Smooth muscle cell (in vitro differentiated cells): ENCODE data around the gene APC2. TPM values are rescaled to one million over a fixed set of nuclear protein-coding genes. Genes with fewer than 3 reads are reported as not detected.

Experiments used
- DNase-seq: peaks from one replicate; lab custom pipeline; 2025; ENCODE audit not compliant: unreplicated experiment; lab: John Stamatoyannopoulos, UW
- H2AFZ ChIP-seq: fragments of 200-600 bp; sonication (generic); 2 replicates; pipeline ENCODE4 v1.6.0; 2016; ENCODE audit warnings: antibody characterized with exemption, low read depth, mild to moderate bottlenecking
- H3F3A ChIP-seq: fragments of 200-600 bp; sonication (generic); 2 replicates; pipeline ENCODE4 v1.6.0; 2017; ENCODE audit warnings: antibody characterized with exemption, low read depth
- H3K27ac ChIP-seq: fragments of 200-600 bp; sonication (generic); 2 replicates; pipeline ENCODE4 v1.5.1; 2016; ENCODE audit warnings: low read depth, mild to moderate bottlenecking
- H3K27me3 ChIP-seq: fragments of 200-600 bp; sonication (generic); 2 replicates; pipeline ENCODE4 v1.6.1; 2016; ENCODE audit warnings: low read depth, mild to moderate bottlenecking
- H3K36me3 ChIP-seq: fragments of 200-600 bp; sonication (generic); 2 replicates; pipeline ENCODE4 v1.5.1; 2016; ENCODE audit warnings: low read depth
- H3K4me1 ChIP-seq: fragments of 200-600 bp; sonication (generic); 2 replicates; pipeline ENCODE4 v1.5.1; 2016; ENCODE audit warnings: low read depth
- H3K4me2 ChIP-seq: fragments of 200-600 bp; sonication (generic); 2 replicates; pipeline ENCODE4 v1.6.0; 2016; ENCODE audit warnings: mild to moderate bottlenecking
- H3K4me3 ChIP-seq: fragments of 200-600 bp; sonication (generic); 2 replicates; pipeline ENCODE4 v1.5.1; 2016; ENCODE audit warnings: mild to moderate bottlenecking
- H3K79me2 ChIP-seq: fragments of 200-600 bp; sonication (generic); 2 replicates; pipeline ENCODE4 v1.6.0; 2016; ENCODE audit warnings: low read depth, mild to moderate bottlenecking
- H3K9ac ChIP-seq: fragments of 200-600 bp; sonication (generic); 2 replicates; pipeline ENCODE4 v1.6.0; 2016; ENCODE audit warnings: low read depth
- H3K9me3 ChIP-seq: fragments of 200-600 bp; sonication (generic); replicated peaks from 2 replicates; pipeline ENCODE4 v1.5.1; 2016; ENCODE audit warnings: low read depth
- H4K20me1 ChIP-seq: fragments of 200-600 bp; sonication (generic); 2 replicates; pipeline ENCODE4 v1.6.0; 2016; ENCODE audit warnings: low read depth
- WGBS: methylation state at CpG from one replicate; pipeline ENCODE4 v1.1.7; 2016; ENCODE audit warnings: low lambda C conversion rate; 5-methylcytosine and 5-hydroxymethylcytosine counted together
- polyA plus RNA-seq: library from polyadenylated mRNA; unstranded; fragments of >200 nt; fragmentation: Nextera tagmentation; extraction: Ambion mirVana; gene quantifications from 2 replicates; pipeline ENCODE4 v1.2.1, GENCODE V29; 2016
- total RNA-seq: library from RNA; depleted of rRNA; stranded (reverse); fragments of >200 nt; gene quantifications from 2 replicates; pipeline ENCODE4 v1.2.3, GENCODE V29; 2014
- TF ChIP-seq, protein P1 (sequence below): fragments of 200-600 bp; sonication (generic); IDR thresholded peaks from 2 replicates; pipeline ENCODE4 v1.5.1; 2017; ENCODE audit warnings: borderline replicate concordance, mild to moderate bottlenecking, antibody characterized with exemption; ENCODE audit not compliant: insufficient read depth, poor library complexity, severe bottlenecking

The APC2 gene
- total and polyA plus RNA-seq, 2 experiments from 2014 or later: 0.18 to 0.30 TPM

DNA sequence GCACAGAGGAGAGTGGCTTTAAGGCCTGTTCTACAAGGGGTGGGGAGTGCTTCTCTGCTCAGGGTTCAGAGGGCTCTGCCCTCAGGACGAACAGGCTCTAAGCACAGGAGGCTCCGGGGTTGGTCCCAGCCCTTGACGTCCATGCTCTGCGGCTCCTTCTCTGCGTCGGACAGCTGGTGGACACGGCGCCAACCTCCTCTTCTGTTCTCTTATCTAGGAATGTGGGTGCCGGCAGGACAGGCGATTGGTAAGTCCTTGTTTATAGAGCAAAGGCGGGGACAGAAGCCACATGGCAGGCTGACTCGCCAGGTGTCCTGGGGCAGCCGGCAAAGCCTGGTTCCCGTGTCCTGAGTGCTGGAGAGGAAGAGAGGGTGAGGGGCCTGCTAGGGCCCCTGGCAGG is 20.2 kb upstream of the APC2 start:
- no peak overlapping the region for H2AFZ ChIP-seq
- H3K4me2 ChIP-seq: no peak overlapping the region
- H3K4me3 ChIP-seq: no peak overlapping the region
- H3K27ac ChIP-seq: no peak overlapping the region
- no peaks in the 10 kb centered on the region for H3K36me3 ChIP-seq
- no peaks in the 10 kb centered on the region for H3K27me3 ChIP-seq
- peaks cover 19% of the 10 kb centered on the region for H3K79me2 ChIP-seq
- H4K20me1 ChIP-seq: peaks cover 66% of the 10 kb centered on the region
- TF ChIP-seq, protein P1, sequence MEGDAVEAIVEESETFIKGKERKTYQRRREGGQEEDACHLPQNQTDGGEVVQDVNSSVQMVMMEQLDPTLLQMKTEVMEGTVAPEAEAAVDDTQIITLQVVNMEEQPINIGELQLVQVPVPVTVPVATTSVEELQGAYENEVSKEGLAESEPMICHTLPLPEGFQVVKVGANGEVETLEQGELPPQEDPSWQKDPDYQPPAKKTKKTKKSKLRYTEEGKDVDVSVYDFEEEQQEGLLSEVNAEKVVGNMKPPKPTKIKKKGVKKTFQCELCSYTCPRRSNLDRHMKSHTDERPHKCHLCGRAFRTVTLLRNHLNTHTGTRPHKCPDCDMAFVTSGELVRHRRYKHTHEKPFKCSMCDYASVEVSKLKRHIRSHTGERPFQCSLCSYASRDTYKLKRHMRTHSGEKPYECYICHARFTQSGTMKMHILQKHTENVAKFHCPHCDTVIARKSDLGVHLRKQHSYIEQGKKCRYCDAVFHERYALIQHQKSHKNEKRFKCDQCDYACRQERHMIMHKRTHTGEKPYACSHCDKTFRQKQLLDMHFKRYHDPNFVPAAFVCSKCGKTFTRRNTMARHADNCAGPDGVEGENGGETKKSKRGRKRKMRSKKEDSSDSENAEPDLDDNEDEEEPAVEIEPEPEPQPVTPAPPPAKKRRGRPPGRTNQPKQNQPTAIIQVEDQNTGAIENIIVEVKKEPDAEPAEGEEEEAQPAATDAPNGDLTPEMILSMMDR: no peak
- no peak for DNase-seq
- no peaks in the 10 kb centered on the region for H3K9me3 ChIP-seq
- 90% methylated on average over 14 of the region's 14 CpGs for WGBS
- no peak overlapping the region for H3K9ac ChIP-seq
- H3K4me1 ChIP-seq: no peaks in the 10 kb centered on the region
- H3F3A ChIP-seq: no peaks in the 10 kb centered on the region

DNA sequence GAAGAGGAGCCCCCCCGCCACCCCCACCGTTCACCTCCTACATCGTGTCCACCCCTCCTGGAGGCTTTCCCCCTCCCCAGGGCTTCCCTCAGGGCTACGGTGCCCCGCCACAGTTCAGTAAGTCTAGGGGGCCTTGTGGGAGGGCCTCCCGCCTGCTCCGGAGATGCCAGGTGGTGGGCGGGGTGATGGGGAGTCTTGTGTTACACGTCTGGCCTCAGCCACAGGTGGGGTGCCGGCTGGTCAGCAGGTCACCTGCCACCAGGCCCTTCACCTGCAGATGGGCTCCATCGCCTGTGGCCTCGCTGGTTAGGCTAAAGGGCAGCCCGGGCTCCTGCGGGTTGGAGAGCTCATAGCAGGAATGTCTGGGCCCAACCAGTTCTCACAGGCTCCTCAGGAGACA is 19.7 kb upstream of the APC2 start:
- no peaks in the 10 kb centered on the region for H3K9me3 ChIP-seq
- H3F3A ChIP-seq: peaks cover 1% of the 10 kb centered on the region
- no peaks in the 10 kb centered on the region for H3K36me3 ChIP-seq
- DNase-seq: no peak
- H4K20me1 ChIP-seq: peaks cover 65% of the 10 kb centered on the region
- no peak overlapping the region for H3K4me2 ChIP-seq
- H3K27me3 ChIP-seq: no peaks in the 10 kb centered on the region
- H3K27ac ChIP-seq: no peak overlapping the region
- TF ChIP-seq, protein P1: no peak
- H3K9ac ChIP-seq: no peak overlapping the region
- H3K79me2 ChIP-seq: peaks cover 15% of the 10 kb centered on the region
- H3K4me1 ChIP-seq: no peaks in the 10 kb centered on the region
- WGBS: 96% methylated on average over 9 of the region's 14 CpGs
- no peak overlapping the region for H2AFZ ChIP-seq
- H3K4me3 ChIP-seq: no peak overlapping the region

DNA sequence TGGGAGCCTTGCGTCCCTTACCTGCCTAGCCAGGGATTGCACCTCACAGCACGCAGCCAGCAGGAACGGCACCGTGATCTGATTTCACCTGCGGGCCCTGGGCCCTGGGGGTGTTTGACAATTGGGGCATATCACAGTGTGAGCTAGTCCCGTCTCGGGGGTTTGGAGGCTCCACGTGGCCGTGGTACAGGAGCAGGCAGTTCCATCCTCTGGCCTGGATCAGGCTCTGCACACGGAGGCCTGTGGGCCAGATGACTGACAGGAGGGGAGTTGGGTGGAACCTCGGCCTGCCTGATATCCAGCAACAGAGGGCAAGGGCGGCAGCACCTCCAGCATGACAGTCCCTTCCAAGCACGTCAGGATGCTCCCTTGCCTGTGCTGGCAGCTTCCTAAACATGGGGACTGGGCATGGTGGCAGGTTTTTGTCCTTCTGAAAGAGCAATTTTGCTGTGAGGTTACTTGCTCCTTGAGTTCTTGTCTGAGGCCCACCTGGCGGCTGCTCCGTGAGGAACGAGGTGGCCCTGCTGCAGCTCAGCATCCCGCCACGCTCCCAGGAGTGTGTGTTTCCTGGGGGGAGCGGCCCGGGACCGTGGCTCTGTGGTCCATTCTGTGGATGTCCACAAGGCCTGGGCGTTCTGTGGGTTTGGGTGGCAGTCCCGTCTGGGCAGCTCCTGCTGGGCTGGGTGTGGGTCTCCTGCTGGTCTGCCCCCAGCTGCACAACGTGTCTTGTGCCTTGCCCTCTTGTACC is 18.0 kb upstream of the APC2 start:
- Histone ChIP-seq H3K4me1 (no peaks in the 10 kb centered on the region), H4K20me1 (peaks cover 53% of the 10 kb centered on the region), H3K9me3 (no peaks in the 10 kb centered on the region), H3K27me3 (no peaks in the 10 kb centered on the region), H2AFZ (no peak overlapping the region), H3K4me3 (no peak overlapping the region), H3K36me3 (no peaks in the 10 kb centered on the region), H3K27ac (no peak overlapping the region), H3K79me2 (peaks cover 8% of the 10 kb centered on the region), H3K4me2 (no peak overlapping the region), H3K9ac (no peak overlapping the region), H3F3A (peaks cover 7% of the 10 kb centered on the region)
- TF ChIP-seq, protein P1: no peak
- 97% methylated on average over 24 of the region's 24 CpGs for WGBS
- no peak for DNase-seq

DNA sequence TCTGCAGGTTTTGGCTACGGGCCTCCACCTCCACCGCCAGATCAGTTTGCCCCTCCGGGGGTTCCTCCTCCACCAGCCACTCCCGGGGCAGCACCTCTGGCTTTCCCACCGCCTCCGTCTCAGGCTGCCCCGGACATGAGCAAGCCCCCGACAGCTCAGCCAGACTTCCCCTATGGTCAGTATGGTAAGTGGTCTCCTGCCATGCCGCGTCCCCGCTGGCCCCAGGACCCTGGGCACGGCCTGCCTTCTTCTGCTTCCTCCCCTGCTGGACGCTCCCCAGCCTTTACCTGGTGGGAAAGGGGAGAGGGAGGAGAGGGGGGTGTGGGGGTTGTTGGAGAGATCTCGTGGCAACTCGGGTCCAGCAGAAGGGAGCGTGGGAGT is 17.4 kb upstream of the APC2 start:
- Histone ChIP-seq H3K4me3 (no peak overlapping the region), H3F3A (peaks cover 10% of the 10 kb centered on the region), H3K9ac (no peak overlapping the region), H3K79me2 (peaks cover 8% of the 10 kb centered on the region), H4K20me1 (peaks cover 48% of the 10 kb centered on the region), H3K4me1 (no peaks in the 10 kb centered on the region), H3K9me3 (no peaks in the 10 kb centered on the region), H2AFZ (no peak overlapping the region), H3K4me2 (no peak overlapping the region), H3K36me3 (no peaks in the 10 kb centered on the region), H3K27ac (no peak overlapping the region), H3K27me3 (no peaks in the 10 kb centered on the region)
- no peak for DNase-seq
- 100% methylated on average over 16 of the region's 16 CpGs for WGBS
- TF ChIP-seq, protein P1: no peak
